Mucosa of descending colon (tissue), 3 donors: ENCODE measurements around the gene CD300E. TPM values are rescaled to one million over a fixed set of nuclear protein-coding genes. Genes with fewer than 3 reads are reported as not detected.

Source experiments
- ATAC-seq: fragments of 200-7000 bp; cut with Tn5 transposase; one replicate; pipeline ENCODE4 v1.9.1; 2020; ENCODE audit warnings: mild to moderate bottlenecking, moderate library complexity
- DNase-seq, 3 donors: peaks; one replicate each; pipeline ENCODE4 v3.0.0-alpha.2; 2020
- H3K36me3 ChIP-seq: fragments of 200-600 bp; one replicate; pipeline ENCODE4 v1.8.0; 2021; ENCODE audit warnings: low read depth, mild to moderate bottlenecking
- H3K4me1 ChIP-seq: fragments of 200-600 bp; one replicate; pipeline ENCODE4 v1.8.0; 2021; ENCODE audit warnings: low read depth, mild to moderate bottlenecking
- H3K4me3 ChIP-seq: fragments of 200-600 bp; one replicate; pipeline ENCODE4 v1.8.0; 2021; ENCODE audit warnings: mild to moderate bottlenecking
- H3K9me3 ChIP-seq: fragments of 200-600 bp; one replicate; pipeline ENCODE4 v1.8.0; 2021; ENCODE audit warnings: mild to moderate bottlenecking
- CTCF ChIP-seq: fragments of 200-600 bp; IDR thresholded peaks from one replicate; pipeline ENCODE4 v1.8.0; 2022; ENCODE audit warnings: antibody characterized with exemption, mild to moderate bottlenecking
- intact Hi-C, 2 donors: fragments of 100-400 bp; cut with DNase I in 1 of 2; cut with micrococcal nuclease in 1 of 2; formaldehyde crosslinking; loops; one replicate each; pipeline versions ENCODE4 v1.11.0 to v1.11.1; 2022; cut with DNase I, micrococcal nuclease
- total RNA-seq, 3 donors: library from RNA; stranded (reverse); fragmentation: NEBNext Ultra II Directional in 2 of 3; extraction: Animal tissue kit (Norgen Biotek cat#: 25700) in 2 of 3; gene quantifications; one replicate each; pipeline versions ENCODE4 v1.2.1 to v1.2.4, GENCODE V29; 2021 to 2023
- donor health status: DM: no; HTN: no; CAD: no; lungs with moderate emphysema.
- donor health status: DM: no; HTN: no; CAD: no.
- donor health status: DM: no; HTN: yes; CAD: no.

The CD300E gene
- total RNA-seq, 3 donors from 2014 or later: 0.47 to 0.53 TPM; not detected in 1

GRCh38 chr17:74608511-74608910 is 15.0 kb downstream of the CD300E start:
- H3K36me3 ChIP-seq: no peaks in the 10 kb centered on the region
- no peak overlapping the region for H3K4me3 ChIP-seq
- TF ChIP-seq CTCF: no peak
- intact Hi-C loops: no loop called here
- H3K9me3 ChIP-seq: no peaks in the 10 kb centered on the region
- ATAC-seq (no peak), DNase-seq (no peak)
- H3K4me1 ChIP-seq: no peaks in the 10 kb centered on the region

DNA sequence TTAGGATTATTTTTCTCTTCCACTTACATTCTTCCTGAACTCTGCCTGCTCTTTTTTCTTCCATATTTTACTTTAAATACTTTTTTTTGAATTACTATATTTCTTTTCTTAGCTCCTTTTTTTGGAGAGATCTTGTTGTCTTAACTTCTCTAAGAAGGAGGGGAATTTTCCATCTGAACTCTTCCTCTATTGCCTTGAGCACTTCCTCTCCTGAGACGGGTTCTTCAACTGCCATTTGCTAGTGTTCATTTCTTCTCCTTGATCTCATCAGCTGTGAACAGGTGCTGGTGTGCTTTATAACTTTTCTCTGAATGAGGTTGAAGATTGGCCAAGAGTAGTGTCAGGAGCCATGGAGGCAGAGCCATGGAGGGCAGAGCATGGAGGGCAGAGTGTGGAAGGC is 16.3 kb downstream of the CD300E start:
- Histone ChIP-seq H3K4me3 (no peak overlapping the region), H3K36me3 (no peaks in the 10 kb centered on the region), H3K4me1 (no peaks in the 10 kb centered on the region), H3K9me3 (no peaks in the 10 kb centered on the region)
- no peak for TF ChIP-seq CTCF
- no peak for ATAC-seq
- intact Hi-C loops: no loop called here
- no peak for DNase-seq

DNA sequence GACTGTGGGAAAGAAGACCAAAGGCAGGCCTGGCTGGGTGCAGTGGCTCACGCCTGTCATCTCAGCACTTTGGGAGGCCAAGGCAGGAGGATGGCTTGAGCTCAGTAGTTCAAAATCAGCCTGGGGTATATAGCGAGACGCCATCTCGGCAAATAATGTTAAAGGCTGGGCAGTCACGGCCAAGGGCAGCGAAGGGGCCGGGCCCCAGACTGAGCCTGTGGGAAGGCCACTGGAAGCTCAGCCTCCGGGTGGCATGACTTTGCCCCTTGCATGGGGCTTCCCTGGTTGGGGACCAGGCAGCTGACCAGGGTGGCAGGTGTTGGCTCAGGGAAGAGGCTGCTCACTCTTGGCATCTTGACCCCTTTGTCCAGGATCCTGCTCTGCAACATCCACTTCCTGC is 17.5 kb downstream of the CD300E start:
- no peak for TF ChIP-seq CTCF

GRCh38 chr17:74605361-74605760 is 18.2 kb downstream of the CD300E start:
- H3K4me1 ChIP-seq: no peaks in the 10 kb centered on the region
- DNase-seq (no peak), ATAC-seq (peak; percentile 34)
- no peaks in the 10 kb centered on the region for H3K36me3 ChIP-seq
- H3K9me3 ChIP-seq: no peaks in the 10 kb centered on the region
- no peak overlapping the region for H3K4me3 ChIP-seq
- TF ChIP-seq CTCF: no peak
- intact Hi-C loops: no loop called here

More for the DNA sequence above, 17.5 kb downstream of the CD300E start:
- Histone ChIP-seq H3K36me3 (no peaks in the 10 kb centered on the region), H3K4me3 (no peak overlapping the region), H3K4me1 (no peaks in the 10 kb centered on the region), H3K9me3 (no peaks in the 10 kb centered on the region)
- no peak for ATAC-seq
- DNase-seq: no peak
- intact Hi-C loops: no loop called here

DNA sequence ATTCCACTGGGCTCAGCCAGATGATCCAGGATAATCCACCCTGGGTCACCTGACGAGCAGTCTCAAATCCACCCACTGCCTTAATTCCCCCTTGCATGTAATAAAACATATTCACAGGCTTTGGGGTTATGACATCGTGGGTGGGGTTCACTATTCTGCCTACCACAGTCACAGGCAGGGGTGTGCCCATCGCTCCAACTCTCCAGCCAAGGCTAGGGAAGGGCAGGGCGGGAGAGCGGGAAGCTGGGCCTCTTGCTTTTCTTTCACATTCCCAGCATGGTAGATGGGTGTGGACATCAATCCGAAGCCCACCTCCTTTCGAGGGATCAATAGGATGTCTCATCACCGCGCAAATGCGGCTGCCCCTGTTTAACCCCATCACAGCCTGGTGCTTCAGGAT is 18.8 kb downstream of the CD300E start:
- Histone ChIP-seq H3K4me3 (no peak overlapping the region), H3K9me3 (no peaks in the 10 kb centered on the region), H3K4me1 (no peaks in the 10 kb centered on the region), H3K36me3 (no peaks in the 10 kb centered on the region)
- no peak for TF ChIP-seq CTCF
- DNase-seq (no peak), ATAC-seq (no peak)
- intact Hi-C loops: no loop called here

GRCh38 chr17:74604200-74604599 is 19.3 kb downstream of the CD300E start:
- TF ChIP-seq CTCF: no peak
- Histone ChIP-seq H3K9me3 (no peaks in the 10 kb centered on the region), H3K4me1 (no peaks in the 10 kb centered on the region), H3K4me3 (no peak overlapping the region), H3K36me3 (no peaks in the 10 kb centered on the region)
- DNase-seq: no peak
- ATAC-seq: peak; percentile 14
- intact Hi-C loops: no loop called here
